Measurements from ENCODE around the gene ATP1B4.

Gene ATP1B4

GRCh38 chrX:120365320-120365719 is 3.4 kb downstream of the ATP1B4 start:
- Histone ChIP-seq H3F3A (ENCODE audit: insufficient read depth) (no peaks in the 10 kb centered on the region), H3K79me2 (ENCODE audit: insufficient read depth, low read length) (no peaks in the 10 kb centered on the region), H3K9me3 (ENCODE audit: insufficient read depth, low read length) (no peaks in the 10 kb centered on the region), H4K20me1 (ENCODE audit: low read depth, low read length) (no peaks in the 10 kb centered on the region), H3K27ac (ENCODE audit: low read depth, low read length) (no peak overlapping the region), H3K4me2 (ENCODE audit: low read depth, low read length, poor library complexity, severe bottlenecking) (no peak overlapping the region), H3K9me2 (replicated peaks; ENCODE audit: insufficient read depth, low read length) (no peaks in the 10 kb centered on the region), H3K27me3 (ENCODE audit: low read length) (no peaks in the 10 kb centered on the region), H2AFZ (ENCODE audit: low read depth, low read length, severe bottlenecking) (no peak overlapping the region), H3K36me3 (ENCODE audit: low read length) (no peaks in the 10 kb centered on the region), H3K4me3 (ENCODE audit: insufficient read depth, low read length, poor library complexity, severe bottlenecking) (no peak overlapping the region), H3K9ac (ENCODE audit: low read length) (no peak overlapping the region)
- no peak for TF ChIP-seq EZH2phosphoT487 (conservative IDR thresholded peaks at IDR 0.05; ENCODE audit: low read length)
- TF ChIP-seq CTCF (IDR thresholded peaks at IDR 0.05; ENCODE audit: insufficient read depth, low read length, poor library complexity, severe bottlenecking), result peak; percentile 39

DNA sequence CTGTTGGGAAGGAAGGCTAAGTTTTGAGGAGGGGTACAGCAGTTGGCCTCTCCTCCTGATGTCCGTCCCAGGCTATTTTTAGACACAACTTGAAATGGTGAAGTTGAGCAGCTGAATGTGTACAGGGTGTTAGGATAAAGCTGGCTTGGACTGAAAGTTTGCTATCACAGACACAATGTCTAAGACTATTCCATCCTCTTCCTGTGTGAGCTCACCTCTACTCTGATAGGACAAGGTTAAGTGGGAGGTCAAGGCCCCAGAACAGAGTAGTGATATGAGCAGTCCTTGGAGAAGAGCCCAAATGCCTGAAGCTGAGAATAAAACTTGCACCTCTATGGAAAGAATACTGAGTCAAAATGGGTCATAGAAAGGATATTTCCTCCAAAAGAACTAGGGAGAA is 4.1 kb downstream of the ATP1B4 start:
- Histone ChIP-seq H3K9me2 (replicated peaks; ENCODE audit: insufficient read depth, low read length) (no peaks in the 10 kb centered on the region), H3K27ac (ENCODE audit: low read depth, low read length) (no peak overlapping the region), H4K20me1 (ENCODE audit: low read depth, low read length) (no peaks in the 10 kb centered on the region), H3F3A (ENCODE audit: insufficient read depth) (no peaks in the 10 kb centered on the region), H3K9me3 (ENCODE audit: insufficient read depth, low read length) (no peaks in the 10 kb centered on the region), H3K4me2 (ENCODE audit: low read depth, low read length, poor library complexity, severe bottlenecking) (no peak overlapping the region), H3K9ac (ENCODE audit: low read length) (no peak overlapping the region), H3K4me3 (ENCODE audit: insufficient read depth, low read length, poor library complexity, severe bottlenecking) (no peak overlapping the region), H3K79me2 (ENCODE audit: insufficient read depth, low read length) (no peaks in the 10 kb centered on the region), H2AFZ (ENCODE audit: low read depth, low read length, severe bottlenecking) (no peak overlapping the region), H3K27me3 (ENCODE audit: low read length) (no peaks in the 10 kb centered on the region), H3K36me3 (ENCODE audit: low read length) (no peaks in the 10 kb centered on the region)
- TF ChIP-seq CTCF (IDR thresholded peaks at IDR 0.05; ENCODE audit: insufficient read depth, low read length, poor library complexity, severe bottlenecking), result no peak
- TF ChIP-seq EZH2phosphoT487 (conservative IDR thresholded peaks at IDR 0.05; ENCODE audit: low read length), result no peak

DNA sequence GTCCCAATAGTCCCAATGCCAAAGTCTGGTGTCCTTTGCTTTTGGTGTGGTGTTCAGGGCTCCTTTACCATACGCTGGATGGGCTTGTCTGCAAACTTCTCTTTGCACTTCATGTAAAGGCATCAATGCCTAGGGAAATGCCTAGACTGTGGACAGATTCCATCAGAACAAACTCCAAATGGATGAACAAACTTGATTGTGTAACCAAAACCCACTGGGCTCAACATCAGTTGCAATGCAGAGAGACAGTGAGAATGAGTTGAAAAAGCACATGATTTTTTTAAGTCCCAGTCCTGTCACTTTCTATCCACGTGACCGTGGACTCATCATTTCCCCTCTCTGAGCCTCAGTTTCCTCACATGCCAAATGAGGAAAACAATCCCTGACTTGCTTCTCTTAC is 4.9 kb downstream of the ATP1B4 start:
- H3K9ac ChIP-seq (ENCODE audit: low read length), result no peak overlapping the region
- no peaks in the 10 kb centered on the region for H3K9me3 ChIP-seq (ENCODE audit: insufficient read depth, low read length)
- no peaks in the 10 kb centered on the region for H3K79me2 ChIP-seq (ENCODE audit: insufficient read depth, low read length)
- no peak for TF ChIP-seq CTCF (IDR thresholded peaks at IDR 0.05; ENCODE audit: insufficient read depth, low read length, poor library complexity, severe bottlenecking)
- no peak for TF ChIP-seq EZH2phosphoT487 (conservative IDR thresholded peaks at IDR 0.05; ENCODE audit: low read length)
- no peaks in the 10 kb centered on the region for H4K20me1 ChIP-seq (ENCODE audit: low read depth, low read length)
- no peak overlapping the region for H2AFZ ChIP-seq (ENCODE audit: low read depth, low read length, severe bottlenecking)
- no peaks in the 10 kb centered on the region for H3K27me3 ChIP-seq (ENCODE audit: low read length)
- no peaks in the 10 kb centered on the region for H3K36me3 ChIP-seq (ENCODE audit: low read length)
- no peak overlapping the region for H3K27ac ChIP-seq (ENCODE audit: low read depth, low read length)
- H3F3A ChIP-seq (ENCODE audit: insufficient read depth), result no peaks in the 10 kb centered on the region
- H3K9me2 ChIP-seq (replicated peaks; ENCODE audit: insufficient read depth, low read length), result no peaks in the 10 kb centered on the region
- no peak overlapping the region for H3K4me2 ChIP-seq (ENCODE audit: low read depth, low read length, poor library complexity, severe bottlenecking)
- H3K4me3 ChIP-seq (ENCODE audit: insufficient read depth, low read length, poor library complexity, severe bottlenecking), result no peak overlapping the region

Data from SU-DHL-6 (cell line).